ELR (cell line): ENCODE data around the gene EXOC6.

ENCODE experiments used
- DNase-seq: peaks from one replicate; pipeline ENCODE4 v3.0.0-alpha.2; 2015; ENCODE audit warnings: low read depth

Gene EXOC6

GRCh38 chr10:92832998-92833650 is 15.2 kb upstream of the EXOC6 start:
- no peak for DNase-seq

DNA sequence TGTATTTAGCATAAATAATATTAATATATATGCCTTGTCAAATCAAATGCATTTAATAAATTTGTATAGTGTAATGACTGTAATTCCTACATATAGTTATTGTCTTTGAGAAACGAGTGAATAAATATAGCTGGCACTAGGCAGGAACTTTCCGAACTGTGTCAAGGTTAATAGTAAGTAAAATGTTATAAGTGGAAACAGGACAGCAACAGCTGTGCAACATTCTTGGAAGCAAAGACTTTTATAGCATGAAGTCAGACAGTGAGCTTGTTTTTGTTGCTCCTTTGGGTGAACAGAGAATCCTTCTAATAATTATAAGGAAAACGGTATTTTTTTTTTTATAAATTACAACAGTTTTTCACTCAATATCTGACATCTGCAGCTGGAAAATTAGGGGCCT is 14.0 kb upstream of the EXOC6 start:
- no peak for DNase-seq

DNA sequence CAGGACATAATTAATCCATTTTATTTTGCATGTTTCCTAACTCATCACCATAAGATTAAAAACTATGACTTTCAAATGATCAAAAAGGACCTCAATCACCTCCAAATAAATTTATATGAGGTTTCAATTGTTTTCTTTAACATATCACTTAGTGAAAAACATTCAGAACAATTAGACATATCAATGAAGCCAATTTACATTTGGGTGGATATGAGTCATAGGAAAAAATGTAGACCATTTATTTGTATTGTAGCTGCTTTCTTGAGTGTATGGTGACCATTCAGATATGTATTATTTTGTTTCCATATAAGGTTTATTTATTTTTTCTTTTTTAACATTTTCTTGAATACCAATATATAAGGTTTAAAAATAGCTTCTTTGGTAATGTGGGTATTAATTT is 13.3 kb upstream of the EXOC6 start:
- DNase-seq = peak; percentile 55

DNA sequence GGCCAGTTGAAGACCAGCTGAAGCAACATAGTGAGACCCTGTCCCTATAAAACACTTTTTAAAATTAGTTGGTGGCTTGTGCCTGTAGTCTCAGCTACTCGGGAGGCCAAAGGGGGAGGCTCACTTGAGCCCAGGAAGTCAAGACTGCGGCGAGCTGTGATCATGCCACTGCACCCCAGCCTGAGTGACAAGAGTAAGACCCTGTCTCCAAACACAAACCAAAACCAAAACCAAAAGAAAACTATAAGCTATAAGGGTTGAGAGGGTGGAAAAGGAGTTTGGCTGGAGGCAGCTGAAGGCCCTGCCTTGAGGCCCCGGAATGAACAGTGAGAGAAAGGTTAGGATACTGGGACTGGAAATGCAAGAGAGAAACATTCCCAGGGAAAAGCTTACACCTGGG is 10.9 kb upstream of the EXOC6 start:
- no peak for DNase-seq

GRCh38 chr10:92839191-92840085 is 8.9 kb upstream of the EXOC6 start:
- peak; percentile 66 for DNase-seq

- no peak for DNase-seq
Measured at GRCh38 chr10:92844746-92845145, 3.6 kb upstream of the EXOC6 start.

GRCh38 chr10:92845921-92846320 is 2.4 kb upstream of the EXOC6 start:
- DNase-seq = no peak

- no peak for DNase-seq
Measured at GRCh38 chr10:92846344-92846743, 2.0 kb upstream of the EXOC6 start.

DNA sequence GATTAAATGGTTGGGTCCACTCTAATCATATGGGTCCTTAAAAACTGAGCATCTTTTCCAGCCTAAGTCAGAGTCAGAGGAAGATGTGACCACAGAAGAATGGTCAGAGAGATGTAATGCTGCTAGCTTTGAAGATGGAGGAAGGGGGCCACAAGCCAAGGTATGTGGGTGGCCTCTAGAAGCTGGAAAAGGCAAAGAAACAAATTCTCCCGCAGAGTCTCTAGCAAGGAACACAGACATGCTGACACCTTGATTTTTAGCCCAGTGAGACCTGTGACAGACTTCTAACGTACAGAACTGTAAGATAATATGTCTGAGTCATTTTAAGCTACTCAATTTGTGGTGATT is 1.5 kb upstream of the EXOC6 start:
- peak; percentile 50 for DNase-seq

DNA sequence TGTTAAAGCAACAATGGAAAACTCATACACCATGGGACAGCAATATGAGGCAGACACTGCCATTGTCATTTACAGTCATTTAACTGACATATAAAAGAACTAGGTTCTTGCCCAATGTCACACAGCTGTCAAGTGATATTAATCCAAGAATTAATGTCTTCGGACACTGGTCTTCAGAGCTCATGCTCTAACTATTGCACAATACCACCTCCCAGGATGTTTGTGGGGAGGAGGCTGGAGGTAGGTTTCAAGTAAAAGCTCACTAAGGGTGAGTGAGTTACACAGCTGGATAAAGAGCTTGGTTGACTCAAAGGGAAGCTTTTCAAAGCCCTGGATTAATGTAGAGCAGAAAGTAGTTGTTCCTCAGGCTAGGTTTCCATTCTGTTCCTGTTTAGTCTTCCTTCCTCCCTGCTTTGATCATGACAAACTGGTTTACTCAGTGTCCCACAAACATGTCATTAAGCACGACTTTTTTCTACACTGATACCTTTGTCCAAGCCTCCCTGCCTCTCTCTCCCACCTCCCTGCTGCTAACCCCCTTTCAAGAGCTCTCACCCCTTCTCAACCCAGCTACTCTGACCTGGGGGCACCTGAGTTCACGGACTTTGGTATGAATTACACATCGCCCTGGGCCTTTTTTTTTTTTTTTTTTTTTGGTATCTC is 987 bp upstream of the EXOC6 start:
- peak; percentile 38 for DNase-seq

GRCh38 chr10:92848037-92848440 is 281 bp upstream of the EXOC6 start:
- no peak for DNase-seq

DNA sequence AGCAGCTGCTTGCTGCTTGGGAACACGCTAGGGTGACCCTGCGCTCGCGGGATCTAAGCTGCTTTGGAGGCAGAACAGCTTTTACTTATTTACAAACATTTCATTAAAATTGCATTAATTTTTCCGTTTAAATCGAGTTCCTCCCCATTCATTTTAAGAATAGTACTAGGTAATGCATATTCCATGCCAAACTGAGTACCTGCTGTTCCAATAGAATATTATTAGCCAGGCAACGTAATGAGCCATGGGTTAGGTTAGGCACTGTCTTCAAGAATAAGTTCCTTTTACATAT is 860 bp downstream of the EXOC6 start:
- DNase-seq = peak; percentile 41

GRCh38 chr10:92849576-92850090 is 1.3 kb downstream of the EXOC6 start:
- no peak for DNase-seq

DNA sequence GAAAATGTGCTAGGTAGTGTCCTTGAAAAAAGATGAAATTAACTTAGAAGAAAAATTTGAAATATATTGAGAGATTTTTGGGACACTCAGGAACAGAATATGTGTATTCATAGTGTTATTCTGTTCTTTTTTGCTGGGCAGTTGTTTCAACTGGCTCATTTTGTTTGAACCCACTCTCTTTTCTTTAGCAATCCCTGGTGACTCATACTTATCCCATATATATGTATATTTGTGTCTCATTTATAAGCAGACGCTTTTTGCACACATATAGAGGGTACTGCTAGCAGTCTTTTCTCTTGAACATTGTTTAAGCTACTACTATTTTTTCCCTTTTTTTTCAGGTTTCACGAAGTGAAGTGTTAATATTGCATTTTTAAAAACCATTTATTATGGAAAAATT is 1.9 kb downstream of the EXOC6 start:
- peak; percentile 65 for DNase-seq

- DNase-seq = no peak
Measured at GRCh38 chr10:92851003-92851402, 2.7 kb downstream of the EXOC6 start.

GRCh38 chr10:92855560-92855959 is 7.2 kb downstream of the EXOC6 start:
- DNase-seq = no peak

DNA sequence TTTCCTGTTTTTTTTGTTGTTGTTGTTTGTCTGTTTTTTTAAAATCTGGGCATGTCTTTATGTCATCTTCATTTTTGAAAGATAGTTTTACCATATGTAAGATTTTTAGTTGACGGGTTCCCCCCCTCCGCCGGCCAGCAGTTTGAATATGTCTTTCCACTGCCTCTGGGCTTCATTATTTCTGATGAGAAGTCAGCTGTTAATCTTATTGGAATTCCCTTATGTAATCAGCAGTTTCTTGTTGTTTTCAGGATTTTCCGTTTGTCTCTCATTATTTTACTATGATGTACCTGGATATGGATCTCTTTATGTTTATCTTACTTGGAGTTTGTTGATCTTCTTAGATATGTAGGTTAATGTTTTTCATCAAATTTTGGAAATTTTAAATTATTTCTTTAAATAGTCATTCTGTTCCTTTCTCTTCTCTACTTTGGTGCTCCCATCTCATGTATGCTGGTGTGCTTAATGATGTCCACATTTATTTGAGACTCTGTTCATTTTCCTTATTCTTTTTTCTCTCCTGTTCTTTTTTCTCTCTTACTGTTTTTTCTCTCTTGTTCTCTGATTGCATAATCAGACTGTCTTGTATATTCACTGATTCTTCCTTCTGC is 9.7 kb downstream of the EXOC6 start:
- no peak for DNase-seq

DNA sequence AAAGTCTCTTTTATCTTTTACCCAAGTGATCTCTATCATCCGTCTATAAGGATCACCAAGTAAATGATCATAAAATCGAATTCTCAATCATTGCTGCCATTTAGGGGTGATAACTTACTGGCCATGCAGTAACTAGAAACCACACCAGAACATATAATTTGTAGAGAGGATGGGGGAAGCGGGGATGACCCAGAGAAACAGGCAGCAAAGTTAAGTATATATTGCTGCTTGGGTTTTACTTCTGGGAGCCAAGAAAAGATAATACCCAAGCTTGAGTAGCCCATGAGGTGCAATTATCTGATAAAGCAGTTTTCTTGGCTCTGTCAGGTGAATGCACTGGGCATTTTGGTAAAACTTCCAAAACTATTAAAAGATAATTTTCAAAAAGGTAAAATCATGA is 18.9 kb downstream of the EXOC6 start:
- DNase-seq = no peak

DNA sequence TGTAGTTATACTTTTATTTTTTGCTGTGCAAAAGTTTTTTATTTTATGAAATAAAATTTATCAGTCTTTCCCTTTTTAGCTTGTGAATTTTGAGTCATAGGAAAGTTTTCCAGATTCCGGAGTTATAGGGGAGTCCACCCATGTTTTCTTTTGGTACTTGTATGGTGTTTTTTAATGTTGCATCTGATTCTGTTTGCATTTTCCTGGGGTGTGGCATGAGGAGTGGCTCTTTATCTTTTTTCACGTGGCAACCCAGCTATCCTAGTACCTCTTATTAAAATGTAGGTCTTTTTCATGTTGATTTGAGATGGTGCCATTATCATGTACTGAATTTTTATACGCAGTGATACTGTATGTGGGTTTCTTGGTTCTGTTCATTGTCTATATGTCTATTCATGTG is 19.7 kb downstream of the EXOC6 start:
- no peak for DNase-seq

GRCh38 chr10:92868557-92868956 is 20.2 kb downstream of the EXOC6 start:
- no peak for DNase-seq

GRCh38 chr10:92873029-92873428 is 24.7 kb downstream of the EXOC6 start:
- DNase-seq = peak; percentile 15

- no peak for DNase-seq
Measured at GRCh38 chr10:92876509-92877036, 28.3 kb downstream of the EXOC6 start.
